ENCODE results near the gene HIGD2A.
A peak's percentile ranks its signal among the peaks of the same experiment; 100 is the strongest.

HIGD2A gene

GRCh38 chr5:176388444-176389134 lies at the start of gene HIGD2A, which contains the start of gene NOP16:
TSS of gene HIGD2A (plus strand) at chr5:176388751. CDS start at chr5:176388820, 69 bp downstream.
TSS of gene NOP16 (minus strand) at chr5:176388598. CDS start at chr5:176388539, 59 bp downstream.
- DNase-seq (ENCODE audit: low spot score): peak; percentile 95
- TF ChIP-seq CTCF (IDR thresholded peaks at IDR 0.05; ENCODE audit: extremely low read depth, missing control alignments): no peak

- no peak for TF ChIP-seq CTCF (IDR thresholded peaks at IDR 0.05; ENCODE audit: extremely low read depth, missing control alignments)
- DNase-seq (ENCODE audit: low spot score): no peak
These were observed 49.2 kb upstream of the HIGD2A start for GRCh38 chr5:176339304-176339703.

GRCh38 chr5:176341325-176342157 lies 47.0 kb upstream of the HIGD2A start:
- TF ChIP-seq CTCF (IDR thresholded peaks at IDR 0.05; ENCODE audit: extremely low read depth, missing control alignments): no peak
- DNase-seq (ENCODE audit: low spot score): no peak

- TF ChIP-seq CTCF (IDR thresholded peaks at IDR 0.05; ENCODE audit: extremely low read depth, missing control alignments): no peak
These were observed 46.4 kb upstream of the HIGD2A start for GRCh38 chr5:176342158-176342483.

GRCh38 chr5:176342766-176343458 lies 45.6 kb upstream of the HIGD2A start:
- TF ChIP-seq CTCF (IDR thresholded peaks at IDR 0.05; ENCODE audit: extremely low read depth, missing control alignments): no peak
- DNase-seq (ENCODE audit: low spot score): no peak

More at GRCh38 chr5:176342158-176342483, 46.4 kb upstream of the HIGD2A start:
- no peak for DNase-seq (ENCODE audit: low spot score)

GRCh38 chr5:176350416-176350815 lies 38.1 kb upstream of the HIGD2A start:
- TF ChIP-seq CTCF (IDR thresholded peaks at IDR 0.05; ENCODE audit: extremely low read depth, missing control alignments): no peak
- DNase-seq (ENCODE audit: low spot score): no peak
